ENCODE data around the gene PDCL3. TPM values are rescaled to one million over a fixed set of nuclear protein-coding genes. Genes with fewer than 3 reads are reported as not detected.

The PDCL3 gene
- total RNA-seq, 1 experiment from 2014 or later, result 21.3 TPM

DNA sequence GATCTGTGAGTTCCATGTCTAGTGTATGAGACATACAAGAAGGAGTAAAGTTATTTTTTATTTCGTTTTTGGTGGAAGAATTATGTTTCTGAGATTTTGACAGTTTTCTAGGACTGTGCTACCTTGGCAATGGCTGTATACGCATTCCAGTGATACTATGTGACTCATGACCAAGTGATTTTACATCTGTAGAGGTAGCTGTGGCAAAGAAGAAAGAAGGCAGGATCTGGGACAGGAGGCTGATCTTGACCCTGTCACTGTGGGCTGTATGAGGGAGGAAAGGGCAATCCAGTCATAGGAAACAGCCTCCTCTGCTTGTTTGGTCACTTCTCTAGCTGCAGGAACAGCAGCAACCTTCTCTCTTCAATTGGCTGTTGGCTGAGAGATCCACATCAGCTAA lies 44.0 kb upstream of the PDCL3 start:
- H3K9me3 Mint-ChIP-seq (ENCODE audit: unreplicated experiment), result no peaks in the 10 kb centered on the region
- no peaks in the 10 kb centered on the region for H3K4me1 Mint-ChIP-seq (ENCODE audit: low read depth, unreplicated experiment)
- Histone ChIP-seq H3K36me3 (ENCODE audit: control insufficient read depth, insufficient read depth, low read length) (no peaks in the 10 kb centered on the region), H3K9me3 (no peaks in the 10 kb centered on the region), H3K4me1 (no peaks in the 10 kb centered on the region), H3K4me3 (ENCODE audit: low read depth, low read length) (no peak overlapping the region), H3K27me3 (replicated peaks; ENCODE audit: control insufficient read depth, insufficient read depth, low read length) (no peaks in the 10 kb centered on the region)
- H3K27me3 Mint-ChIP-seq (ENCODE audit: insufficient read depth, unreplicated experiment), result peaks cover 10% of the 10 kb centered on the region
- DNase-seq, result no peak
- intact Hi-C loops (cut with micrococcal nuclease; ENCODE audit: unreplicated experiment), result no loop called here
- H3K4me3 Mint-ChIP-seq (ENCODE audit: unreplicated experiment), result no peak overlapping the region
- no TSS peak for BruUV-seq (replicated peaks)
- H3K36me3 Mint-ChIP-seq (ENCODE audit: insufficient read depth, unreplicated experiment), result no peaks in the 10 kb centered on the region
- CTCF ChIA-PET, result no interaction called here
- H3K27ac Mint-ChIP-seq (ENCODE audit: unreplicated experiment), result no peak overlapping the region
- POLR2A ChIA-PET, result no interaction called here
- TF ChIP-seq, protein P1, sequence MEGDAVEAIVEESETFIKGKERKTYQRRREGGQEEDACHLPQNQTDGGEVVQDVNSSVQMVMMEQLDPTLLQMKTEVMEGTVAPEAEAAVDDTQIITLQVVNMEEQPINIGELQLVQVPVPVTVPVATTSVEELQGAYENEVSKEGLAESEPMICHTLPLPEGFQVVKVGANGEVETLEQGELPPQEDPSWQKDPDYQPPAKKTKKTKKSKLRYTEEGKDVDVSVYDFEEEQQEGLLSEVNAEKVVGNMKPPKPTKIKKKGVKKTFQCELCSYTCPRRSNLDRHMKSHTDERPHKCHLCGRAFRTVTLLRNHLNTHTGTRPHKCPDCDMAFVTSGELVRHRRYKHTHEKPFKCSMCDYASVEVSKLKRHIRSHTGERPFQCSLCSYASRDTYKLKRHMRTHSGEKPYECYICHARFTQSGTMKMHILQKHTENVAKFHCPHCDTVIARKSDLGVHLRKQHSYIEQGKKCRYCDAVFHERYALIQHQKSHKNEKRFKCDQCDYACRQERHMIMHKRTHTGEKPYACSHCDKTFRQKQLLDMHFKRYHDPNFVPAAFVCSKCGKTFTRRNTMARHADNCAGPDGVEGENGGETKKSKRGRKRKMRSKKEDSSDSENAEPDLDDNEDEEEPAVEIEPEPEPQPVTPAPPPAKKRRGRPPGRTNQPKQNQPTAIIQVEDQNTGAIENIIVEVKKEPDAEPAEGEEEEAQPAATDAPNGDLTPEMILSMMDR (IDR thresholded peaks at IDR 0.05; ENCODE audit: insufficient read depth in 1 of 2, low read depth in 1 of 2, low read length in 1 of 2, severe bottlenecking in 1 of 2, unreplicated experiment in 1 of 2), result no peak

DNA sequence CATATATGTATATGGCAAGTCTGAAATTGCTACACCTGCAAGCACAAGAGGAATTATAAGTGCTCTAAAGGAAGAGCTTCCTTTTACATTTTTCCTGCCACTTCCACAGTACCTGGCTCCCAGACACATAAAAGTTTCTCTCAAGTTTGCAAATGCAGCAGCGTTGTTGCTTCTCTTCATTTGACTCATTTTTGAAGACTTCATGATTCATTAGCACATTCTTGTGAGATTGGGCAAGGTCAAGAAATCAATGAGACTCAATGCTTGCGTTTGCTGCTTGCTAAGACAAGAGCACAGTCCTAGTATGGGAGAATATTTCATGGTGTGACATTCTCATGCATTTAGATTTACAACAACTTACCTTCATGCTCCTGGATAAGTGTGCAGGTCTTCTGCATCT lies 42.6 kb upstream of the PDCL3 start:
- H3K4me3 ChIP-seq (ENCODE audit: low read depth, low read length), result no peak overlapping the region
- no peak overlapping the region for H3K4me3 Mint-ChIP-seq (ENCODE audit: unreplicated experiment)
- H3K9me3 Mint-ChIP-seq (ENCODE audit: unreplicated experiment), result no peaks in the 10 kb centered on the region
- H3K27me3 Mint-ChIP-seq (ENCODE audit: insufficient read depth, unreplicated experiment), result peaks cover 10% of the 10 kb centered on the region
- intact Hi-C loops (cut with micrococcal nuclease; ENCODE audit: unreplicated experiment), result no loop called here
- ChIA-PET POLR2A (no interaction called here), CTCF (no interaction called here)
- H3K4me1 ChIP-seq, result no peaks in the 10 kb centered on the region
- H3K9me3 ChIP-seq, result no peaks in the 10 kb centered on the region
- TF ChIP-seq, protein P1 (IDR thresholded peaks at IDR 0.05; ENCODE audit: insufficient read depth in 1 of 2, low read depth in 1 of 2, low read length in 1 of 2, severe bottlenecking in 1 of 2, unreplicated experiment in 1 of 2), result no peak
- no TSS peak for BruUV-seq (replicated peaks)
- H3K4me1 Mint-ChIP-seq (ENCODE audit: low read depth, unreplicated experiment), result no peaks in the 10 kb centered on the region
- H3K27me3 ChIP-seq (replicated peaks; ENCODE audit: control insufficient read depth, insufficient read depth, low read length), result no peaks in the 10 kb centered on the region
- H3K36me3 ChIP-seq (ENCODE audit: control insufficient read depth, insufficient read depth, low read length), result no peaks in the 10 kb centered on the region
- no peak for DNase-seq
- no peaks in the 10 kb centered on the region for H3K36me3 Mint-ChIP-seq (ENCODE audit: insufficient read depth, unreplicated experiment)
- no peak overlapping the region for H3K27ac Mint-ChIP-seq (ENCODE audit: unreplicated experiment)

DNA sequence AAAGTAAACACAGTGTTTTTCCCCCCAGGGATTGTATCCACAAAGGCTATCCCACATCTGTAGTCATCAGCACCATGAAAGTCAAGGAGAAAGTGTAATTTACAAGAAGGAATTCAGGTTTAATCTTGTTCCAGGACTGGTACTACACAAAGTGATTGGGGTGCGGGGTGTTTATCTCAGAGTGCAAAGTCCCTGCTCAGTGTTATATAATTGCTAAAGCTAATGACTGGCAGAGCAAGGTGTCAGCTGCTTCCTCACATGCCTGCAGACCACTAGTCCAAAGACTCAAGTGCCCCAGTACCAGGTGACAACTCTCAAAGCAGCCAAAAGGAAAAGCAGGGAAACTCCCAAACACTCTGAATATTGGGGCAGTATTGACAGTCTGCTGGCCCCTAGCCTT lies 40.4 kb upstream of the PDCL3 start:
- no peak overlapping the region for H3K4me3 ChIP-seq (ENCODE audit: low read depth, low read length)
- Mint-ChIP-seq H3K4me3 (ENCODE audit: unreplicated experiment) (no peak overlapping the region), H3K4me1 (ENCODE audit: low read depth, unreplicated experiment) (no peaks in the 10 kb centered on the region), H3K36me3 (ENCODE audit: insufficient read depth, unreplicated experiment) (no peaks in the 10 kb centered on the region), H3K9me3 (ENCODE audit: unreplicated experiment) (no peaks in the 10 kb centered on the region), H3K27me3 (ENCODE audit: insufficient read depth, unreplicated experiment) (peaks cover 12% of the 10 kb centered on the region), H3K27ac (ENCODE audit: unreplicated experiment) (no peak overlapping the region)
- BruUV-seq (replicated peaks), result no TSS peak
- no peaks in the 10 kb centered on the region for H3K36me3 ChIP-seq (ENCODE audit: control insufficient read depth, insufficient read depth, low read length)
- no peaks in the 10 kb centered on the region for H3K27me3 ChIP-seq (replicated peaks; ENCODE audit: control insufficient read depth, insufficient read depth, low read length)
- no peaks in the 10 kb centered on the region for H3K4me1 ChIP-seq
- TF ChIP-seq, protein P1 (IDR thresholded peaks at IDR 0.05; ENCODE audit: insufficient read depth in 1 of 2, low read depth in 1 of 2, low read length in 1 of 2, severe bottlenecking in 1 of 2, unreplicated experiment in 1 of 2), result no peak
- H3K9me3 ChIP-seq, result no peaks in the 10 kb centered on the region
- ChIA-PET CTCF (no interaction called here), POLR2A (no interaction called here)
- intact Hi-C loops (cut with micrococcal nuclease; ENCODE audit: unreplicated experiment), result no loop called here
- no peak for DNase-seq

Data from Caco-2 (cell line).